SU-DHL-6 (cell line): ENCODE results near the gene GCNA.

Experiments
- H2AFZ ChIP-seq: fragments of 200-600 bp; sonication (generic); 2 replicates; pipeline ENCODE4 v1.6.1; 2014; ENCODE audit warnings: low read depth, mild to moderate bottlenecking, moderate library complexity, mixed read lengths, antibody characterized with exemption, low read length; ENCODE audit not compliant: severe bottlenecking
- H3F3A ChIP-seq: fragments of 200-600 bp; shearing (Covaris generic); 2 replicates; pipeline ENCODE4 v1.6.0; 2016; ENCODE audit warnings: antibody characterized with exemption, mild to moderate bottlenecking; ENCODE audit not compliant: insufficient read depth
- H3K27ac ChIP-seq: fragments of 200-600 bp; sonication (generic); 2 replicates; pipeline ENCODE4 v1.5.1; 2016; ENCODE audit warnings: low read depth, mild to moderate bottlenecking, low read length, moderate library complexity, mixed read lengths
- H3K27me3 ChIP-seq: fragments of 200-600 bp; sonication (generic), shearing (Covaris generic); 2 replicates; pipeline ENCODE4 v1.6.0; 2014; ENCODE audit warnings: mild to moderate bottlenecking, low read length
- H3K36me3 ChIP-seq: fragments of 200-600 bp; sonication (generic); 2 replicates; pipeline ENCODE4 v1.6.1; 2014; ENCODE audit warnings: mild to moderate bottlenecking, low read length, mixed read lengths
- H3K4me2 ChIP-seq: fragments of 300-600, 200-600 bp; shearing (Covaris generic), sonication (generic); 2 replicates; pipeline ENCODE4 v1.6.0; 2014; ENCODE audit warnings: low read length, low read depth, mild to moderate bottlenecking; ENCODE audit not compliant: poor library complexity, severe bottlenecking
- H3K4me3 ChIP-seq: fragments of 200-600 bp; sonication (generic); 2 replicates; pipeline ENCODE4 v1.5.1; 2014; ENCODE audit warnings: antibody characterized with exemption, low read length, mild to moderate bottlenecking, mixed read lengths; ENCODE audit not compliant: insufficient read depth, poor library complexity, severe bottlenecking
- H3K79me2 ChIP-seq: fragments of 200-600 bp; sonication (generic); 2 replicates; pipeline ENCODE4 v1.6.1; 2014; ENCODE audit warnings: mild to moderate bottlenecking, low read length, moderate library complexity; ENCODE audit not compliant: insufficient read depth
- H3K9ac ChIP-seq: fragments of 200-600 bp; sonication (generic); 2 replicates; pipeline ENCODE4 v1.7.0; 2014; ENCODE audit warnings: mild to moderate bottlenecking, low read length
- H3K9me2 ChIP-seq: fragments of 200-600 bp; sonication (generic); replicated peaks from 2 replicates; pipeline ENCODE4 v1.6.1; 2014; ENCODE audit warnings: low read length; ENCODE audit not compliant: insufficient read depth
- H3K9me3 ChIP-seq: fragments of 200-600 bp; sonication (generic); 2 replicates; pipeline ENCODE4 v1.6.1; 2014; ENCODE audit warnings: low read length, mixed read lengths; ENCODE audit not compliant: insufficient read depth
- H4K20me1 ChIP-seq: fragments of 200-600 bp; sonication (generic); 2 replicates; pipeline ENCODE4 v1.6.1; 2014; ENCODE audit warnings: low read depth, mild to moderate bottlenecking, antibody characterized with exemption, low read length, moderate library complexity, mixed read lengths
- EZH2phosphoT487 ChIP-seq: fragments of 200-600 bp; sonication (generic), shearing (Covaris generic); conservative IDR thresholded peaks from 2 replicates; pipeline ENCODE4 v1.6.1; 2018; ENCODE audit warnings: mild to moderate bottlenecking, antibody characterized with exemption, low read length, moderate library complexity, mixed read lengths
- TF ChIP-seq, protein P1 (sequence below): fragments of 200-600 bp; sonication (generic); IDR thresholded peaks from one replicate; pipeline ENCODE4 v1.5.1; 2017; ENCODE audit warnings: antibody characterized with exemption, mild to moderate bottlenecking, low read length, moderate library complexity; ENCODE audit not compliant: insufficient read depth, poor library complexity, severe bottlenecking

The GCNA gene

DNA sequence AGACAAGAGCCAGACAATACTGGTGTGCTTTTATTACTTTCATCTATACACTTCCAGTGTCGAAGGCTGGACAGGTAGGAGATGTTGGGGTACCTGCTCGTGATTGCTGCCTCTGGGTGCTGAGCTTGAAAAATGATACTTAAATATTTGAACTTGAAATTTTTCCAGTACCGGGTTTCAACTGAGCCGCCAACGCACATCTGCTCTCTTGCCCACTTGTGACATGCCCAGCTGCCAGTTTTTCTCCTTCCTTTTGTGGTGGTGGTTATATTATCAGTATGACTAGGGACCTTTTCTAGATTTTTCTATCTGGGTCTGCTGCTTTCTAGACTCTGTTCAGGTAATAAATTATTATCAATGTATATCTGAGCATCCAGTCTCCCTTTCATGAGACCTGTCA lies 42.0 kb upstream of the GCNA start:
- H2AFZ ChIP-seq, result no peak overlapping the region
- H3F3A ChIP-seq, result peaks cover 9% of the 10 kb centered on the region; the same call in 1 of the 2 replicates
- H3K79me2 ChIP-seq, result peaks cover 84% of the 10 kb centered on the region
- peak overlapping the region; percentile 70 for H3K4me3 ChIP-seq
- no peaks in the 10 kb centered on the region for H3K27me3 ChIP-seq
- H3K4me2 ChIP-seq, result peak overlapping the region; percentile 97
- no peaks in the 10 kb centered on the region for H3K9me2 ChIP-seq
- H3K9ac ChIP-seq, result peak overlapping the region; percentile 96
- H3K9me3 ChIP-seq, result no peaks in the 10 kb centered on the region
- peaks cover 26% of the 10 kb centered on the region for H4K20me1 ChIP-seq
- peaks cover 16% of the 10 kb centered on the region; the same call in 1 of the 2 replicates for H3K36me3 ChIP-seq
- no peak overlapping the region for H3K27ac ChIP-seq
- no peak for TF ChIP-seq EZH2phosphoT487
- TF ChIP-seq, protein P1, sequence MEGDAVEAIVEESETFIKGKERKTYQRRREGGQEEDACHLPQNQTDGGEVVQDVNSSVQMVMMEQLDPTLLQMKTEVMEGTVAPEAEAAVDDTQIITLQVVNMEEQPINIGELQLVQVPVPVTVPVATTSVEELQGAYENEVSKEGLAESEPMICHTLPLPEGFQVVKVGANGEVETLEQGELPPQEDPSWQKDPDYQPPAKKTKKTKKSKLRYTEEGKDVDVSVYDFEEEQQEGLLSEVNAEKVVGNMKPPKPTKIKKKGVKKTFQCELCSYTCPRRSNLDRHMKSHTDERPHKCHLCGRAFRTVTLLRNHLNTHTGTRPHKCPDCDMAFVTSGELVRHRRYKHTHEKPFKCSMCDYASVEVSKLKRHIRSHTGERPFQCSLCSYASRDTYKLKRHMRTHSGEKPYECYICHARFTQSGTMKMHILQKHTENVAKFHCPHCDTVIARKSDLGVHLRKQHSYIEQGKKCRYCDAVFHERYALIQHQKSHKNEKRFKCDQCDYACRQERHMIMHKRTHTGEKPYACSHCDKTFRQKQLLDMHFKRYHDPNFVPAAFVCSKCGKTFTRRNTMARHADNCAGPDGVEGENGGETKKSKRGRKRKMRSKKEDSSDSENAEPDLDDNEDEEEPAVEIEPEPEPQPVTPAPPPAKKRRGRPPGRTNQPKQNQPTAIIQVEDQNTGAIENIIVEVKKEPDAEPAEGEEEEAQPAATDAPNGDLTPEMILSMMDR, result no peak

DNA sequence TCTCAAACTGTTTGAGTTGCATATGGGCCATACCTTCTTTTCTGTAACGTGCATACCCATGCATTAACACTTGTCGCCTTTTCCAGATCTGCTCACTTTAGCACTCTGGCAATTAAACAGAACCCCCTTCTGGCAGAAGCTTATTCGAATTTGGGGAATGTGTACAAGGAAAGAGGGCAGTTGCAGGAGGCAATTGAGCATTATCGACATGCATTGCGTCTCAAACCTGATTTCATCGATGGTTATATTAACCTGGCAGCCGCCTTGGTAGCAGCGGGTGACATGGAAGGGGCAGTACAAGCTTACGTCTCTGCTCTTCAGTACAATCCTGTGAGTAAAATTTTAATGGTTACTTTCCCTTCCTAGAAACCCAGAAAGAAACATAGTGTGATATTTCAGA lies 40.5 kb upstream of the GCNA start:
- Histone ChIP-seq H3K27ac (no peak overlapping the region), H3K4me3 (no peak overlapping the region), H3K4me2 (peak overlapping the region; percentile 35), H3F3A (peaks cover 9% of the 10 kb centered on the region; the same call in 1 of the 2 replicates), H3K9me3 (no peaks in the 10 kb centered on the region), H3K79me2 (peaks cover 98% of the 10 kb centered on the region), H3K27me3 (no peaks in the 10 kb centered on the region), H3K9ac (no peak overlapping the region), H2AFZ (no peak overlapping the region), H3K36me3 (peaks cover 16% of the 10 kb centered on the region; the same call in 1 of the 2 replicates), H4K20me1 (peaks cover 35% of the 10 kb centered on the region), H3K9me2 (no peaks in the 10 kb centered on the region)
- no peak for TF ChIP-seq EZH2phosphoT487
- TF ChIP-seq, protein P1, result no peak

DNA sequence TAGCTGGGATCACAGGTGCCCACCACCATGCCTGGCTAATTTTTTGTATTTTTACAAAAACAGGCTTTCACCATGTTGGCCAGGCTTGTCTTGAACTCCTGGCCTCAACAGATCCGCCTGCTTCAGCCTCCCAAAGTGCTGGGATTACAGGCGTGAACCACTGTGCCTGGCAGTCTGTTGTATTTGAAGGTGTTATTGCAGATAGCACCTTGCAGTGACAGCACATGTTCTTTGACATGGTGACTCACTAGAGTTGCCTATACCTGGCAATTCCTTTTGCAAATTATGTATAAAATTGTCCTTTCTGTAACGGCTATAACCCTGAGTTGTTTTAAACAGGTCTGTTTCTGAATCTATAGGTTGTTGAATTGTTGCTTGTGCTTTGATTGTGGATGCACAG lies 37.4 kb upstream of the GCNA start:
- Histone ChIP-seq H3K9me3 (no peaks in the 10 kb centered on the region), H3K36me3 (peaks cover 23% of the 10 kb centered on the region; the same call in 1 of the 2 replicates), H3K9me2 (no peaks in the 10 kb centered on the region), H3K27ac (no peak overlapping the region; the same call in 1 of the 2 replicates), H3K27me3 (no peaks in the 10 kb centered on the region), H3F3A (peaks cover 12% of the 10 kb centered on the region; the same call in 1 of the 2 replicates), H2AFZ (no peak overlapping the region), H3K79me2 (peaks cover 98% of the 10 kb centered on the region), H3K4me3 (no peak overlapping the region), H3K4me2 (peak overlapping the region; percentile 34), H3K9ac (no peak overlapping the region), H4K20me1 (peaks cover 22% of the 10 kb centered on the region; the same call in 1 of the 2 replicates)
- TF ChIP-seq, protein P1, result no peak
- TF ChIP-seq EZH2phosphoT487, result no peak
